HG03565 (cell line): ENCODE results near the gene SUPT4H1.

Source experiments
- ATAC-seq: cut with Tn5 transposase; IDR thresholded peaks from one replicate; pipeline ENCODE4 v1.9.1; 2021; ENCODE audit warnings: mild to moderate bottlenecking, moderate library complexity; ENCODE audit not compliant: unreplicated experiment

Gene SUPT4H1

DNA sequence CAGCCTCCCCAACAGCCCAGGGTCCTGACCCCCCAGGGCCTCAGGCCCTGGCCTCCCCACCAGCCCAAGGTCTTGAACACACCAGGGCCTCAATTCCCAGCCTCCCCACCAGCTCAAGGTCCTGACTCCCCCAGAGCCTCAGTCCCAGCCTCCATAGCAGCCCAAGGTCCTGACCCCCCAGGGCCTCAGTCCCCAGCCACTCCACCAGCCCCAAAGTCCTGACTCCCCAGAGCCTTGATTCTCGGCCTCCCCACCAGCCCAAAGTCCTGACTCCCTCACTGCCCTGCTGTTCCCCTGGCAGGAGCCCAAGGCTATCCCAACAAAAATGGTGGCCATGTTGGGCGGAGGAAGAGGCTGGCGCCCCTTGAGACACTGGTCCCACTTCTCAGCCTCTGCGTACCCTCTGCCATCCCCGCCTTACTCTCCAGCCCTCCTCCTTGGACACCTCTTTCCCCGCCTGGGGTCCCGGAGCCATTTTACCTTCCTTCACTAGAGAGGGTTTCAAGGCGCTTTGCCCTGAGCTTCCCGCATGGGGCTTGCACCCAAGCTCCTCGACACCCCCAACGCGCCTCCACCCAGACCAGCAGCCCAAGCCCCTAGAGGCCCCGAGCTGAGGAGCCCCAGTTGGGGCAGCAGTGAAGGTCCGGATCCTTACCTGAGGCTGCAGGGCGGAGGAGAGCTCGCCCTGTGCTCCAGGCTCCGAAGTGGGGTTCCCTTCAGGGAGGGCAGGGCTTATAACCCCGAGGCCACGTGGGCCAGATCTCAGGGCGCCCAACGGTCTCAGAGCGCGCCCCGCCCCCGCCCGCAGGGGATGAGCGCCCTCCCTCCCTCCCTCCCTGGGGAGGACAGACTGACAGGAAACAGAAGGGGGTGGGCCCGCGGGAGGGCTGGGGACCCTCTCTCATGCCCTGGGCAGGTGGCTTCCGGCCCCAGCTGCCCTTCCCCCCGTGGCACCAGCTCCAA, 19.9 kb downstream of the SUPT4H1 start:
- ATAC-seq = no peak

DNA sequence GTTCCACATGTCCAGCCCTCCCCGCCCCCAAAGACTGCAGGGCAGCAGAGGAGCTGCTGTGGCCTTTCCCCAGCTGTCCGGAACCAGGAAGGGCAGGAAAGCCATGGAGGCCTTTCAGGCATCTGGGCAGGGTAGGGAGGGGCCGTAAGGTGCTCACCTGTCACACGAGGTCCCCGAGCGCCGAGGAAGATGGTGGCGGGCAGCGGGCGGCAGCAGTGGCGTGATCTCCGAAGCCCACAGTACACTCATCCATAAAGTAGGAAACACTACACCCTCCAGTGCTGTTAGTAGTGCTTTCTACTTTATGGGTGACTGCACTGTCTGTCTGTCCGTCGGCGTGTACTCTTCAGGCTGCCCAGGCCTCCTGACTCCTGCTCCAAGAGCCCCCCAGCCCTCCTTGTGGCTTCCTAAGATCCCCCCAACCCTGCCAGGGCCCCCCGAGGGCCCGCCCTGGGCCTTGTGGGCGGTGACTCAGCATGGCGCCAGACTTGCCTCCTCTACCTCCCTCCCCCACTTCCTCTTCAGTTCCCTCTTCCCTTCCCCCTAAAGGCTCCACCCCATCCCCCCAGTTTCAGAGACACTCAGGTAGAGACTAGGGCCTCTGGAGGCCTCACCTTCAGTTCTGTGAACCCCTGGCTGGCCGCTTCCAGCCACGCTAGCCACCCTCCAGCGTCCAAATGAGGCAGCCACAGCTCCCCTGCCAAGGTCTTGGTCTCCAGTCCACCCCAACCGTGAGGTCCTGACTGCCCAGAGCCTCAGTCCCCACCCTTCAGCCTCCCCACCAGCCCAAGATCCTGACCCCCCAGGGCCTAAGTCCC, 20.8 kb downstream of the SUPT4H1 start:
- ATAC-seq = no peak

DNA sequence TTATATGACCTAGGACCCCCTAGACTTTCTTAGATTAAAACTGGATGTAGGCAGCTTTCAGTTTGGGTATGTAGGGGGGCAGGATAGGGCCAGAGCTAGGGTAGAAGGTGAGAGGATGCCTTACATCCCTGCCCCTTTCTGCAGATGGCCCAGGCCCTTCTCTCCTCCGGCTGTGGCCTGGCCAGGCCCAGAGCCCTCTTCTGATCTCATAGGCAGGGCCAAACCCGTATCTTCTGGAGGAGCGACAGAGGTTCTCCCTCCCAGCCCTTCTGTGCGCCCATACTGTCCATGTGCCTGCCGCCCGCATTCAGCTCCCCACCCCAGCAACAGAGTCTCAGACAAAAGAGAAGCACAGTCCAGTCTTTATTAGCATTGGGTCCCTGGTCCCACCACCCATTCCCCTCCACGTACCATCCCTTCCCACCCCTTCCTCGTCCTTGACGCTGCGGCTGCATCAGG, 21.4 kb downstream of the SUPT4H1 start:
- no peak for ATAC-seq

DNA sequence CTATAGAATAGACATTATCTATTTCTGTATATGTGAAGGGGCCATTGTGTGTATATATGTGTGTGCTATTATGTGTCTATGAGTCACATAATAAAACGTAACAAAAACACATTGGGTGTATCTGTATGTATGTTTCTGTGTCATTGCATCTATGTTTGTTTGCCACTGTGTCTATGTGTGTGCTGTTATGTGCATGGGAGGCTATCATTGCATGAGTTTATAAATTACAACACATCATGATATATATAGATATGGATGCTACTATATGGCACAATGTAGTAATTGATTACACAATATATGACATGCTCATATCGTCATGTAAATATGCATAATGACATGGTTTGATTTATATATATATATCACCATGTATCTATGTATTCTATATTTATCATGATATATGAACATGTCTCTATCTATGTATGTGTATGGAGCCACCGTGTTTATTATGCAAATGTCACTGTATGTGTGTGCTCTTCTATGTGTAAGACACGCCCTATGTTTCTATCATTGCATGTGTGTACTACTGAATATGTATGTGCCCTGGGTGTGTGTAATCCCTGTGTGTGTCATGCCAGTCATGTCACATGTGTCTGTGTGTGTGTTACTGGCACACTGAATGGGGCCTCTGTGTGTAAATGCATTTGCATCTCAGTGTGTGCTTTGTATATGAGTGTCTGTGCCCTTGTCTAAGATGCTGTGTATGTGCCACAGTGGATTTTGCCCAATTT, 22.0 kb downstream of the SUPT4H1 start:
- peak; percentile 21 for ATAC-seq

DNA sequence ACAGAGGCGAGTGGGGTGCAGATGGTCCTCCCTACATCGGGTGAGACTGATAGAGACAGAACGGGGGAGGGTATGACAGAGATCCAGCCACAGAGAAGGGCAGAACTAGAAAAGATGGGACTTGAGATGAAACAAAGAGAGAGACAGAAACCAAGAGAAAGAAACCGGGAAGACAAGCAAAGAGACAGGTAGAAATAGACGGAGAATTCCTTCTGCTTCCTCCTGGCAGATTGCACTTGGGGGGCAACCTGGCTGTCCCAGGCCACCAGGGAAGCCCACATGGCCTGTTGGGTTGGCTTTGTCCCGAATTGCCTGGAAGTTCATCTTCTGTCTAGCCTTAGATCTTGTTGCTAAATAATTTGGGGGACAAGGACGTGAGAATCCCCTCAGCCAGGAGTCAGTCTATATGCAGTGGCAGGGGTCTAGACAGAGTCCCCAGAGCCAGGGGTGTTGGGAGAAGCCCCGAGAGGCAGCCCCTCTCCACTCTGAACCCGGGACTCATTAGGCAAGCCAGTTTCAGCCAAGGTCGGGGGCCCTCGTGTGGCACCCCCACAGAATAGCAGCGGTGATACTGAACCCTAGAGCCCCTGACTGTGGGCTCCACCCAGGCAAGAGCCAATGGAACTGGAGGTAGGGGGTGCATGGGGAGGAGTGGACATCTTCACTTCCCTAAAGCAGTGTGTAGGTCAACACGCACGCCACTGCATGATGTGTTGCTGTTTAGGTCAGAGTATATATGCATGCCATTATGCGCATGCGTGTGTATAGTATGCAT, 22.8 kb downstream of the SUPT4H1 start:
- peak; percentile 39 for ATAC-seq

DNA sequence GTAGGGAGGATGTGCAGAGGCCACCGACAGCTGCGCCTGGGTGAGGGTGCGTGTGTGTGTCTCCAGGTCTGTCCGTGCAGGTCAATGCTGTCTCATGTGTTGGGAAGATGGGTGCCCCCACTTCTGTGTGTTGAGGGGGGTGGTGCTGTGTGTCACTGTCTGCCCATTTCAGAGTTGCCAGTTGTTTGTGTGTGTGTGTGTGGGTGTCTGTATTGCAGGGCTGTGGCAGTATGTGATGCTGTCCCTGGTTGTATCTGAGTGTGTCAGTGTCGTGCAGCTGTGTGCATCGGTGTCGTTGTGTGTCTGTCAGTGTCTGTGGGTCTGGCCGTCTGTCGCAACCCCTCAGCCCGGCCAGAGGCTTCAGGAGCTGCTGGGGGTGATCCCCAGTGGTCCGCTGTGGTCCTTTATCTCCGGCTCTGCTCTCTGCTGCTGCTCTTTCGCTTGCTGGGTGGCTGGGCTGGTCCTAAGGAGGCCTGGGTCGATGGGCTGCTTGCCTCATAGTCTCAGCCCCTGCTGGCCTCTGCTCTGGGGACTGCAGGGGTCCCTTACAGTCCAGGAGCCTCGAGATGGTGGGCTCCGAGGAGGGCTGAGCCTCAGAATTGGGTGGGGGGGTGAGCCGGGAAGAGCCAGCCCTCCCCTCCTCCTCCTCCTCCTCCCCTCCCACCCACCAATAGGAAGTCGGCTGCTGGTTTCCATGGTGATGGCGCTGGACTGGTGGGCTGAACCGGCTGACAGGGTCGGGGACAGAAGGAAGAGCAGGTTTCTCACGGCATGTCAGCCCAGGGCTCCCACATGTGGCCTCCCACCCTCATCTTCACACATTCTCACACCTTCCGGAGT, 23.6 kb downstream of the SUPT4H1 start, which contains the start of gene TSPOAP1:
Gene TSPOAP1 (minus strand): TSS at position 601 of the 840 bp plus-strand sequence. CDS start 875 bp downstream, outside the sequence.
- ATAC-seq = no peak

DNA sequence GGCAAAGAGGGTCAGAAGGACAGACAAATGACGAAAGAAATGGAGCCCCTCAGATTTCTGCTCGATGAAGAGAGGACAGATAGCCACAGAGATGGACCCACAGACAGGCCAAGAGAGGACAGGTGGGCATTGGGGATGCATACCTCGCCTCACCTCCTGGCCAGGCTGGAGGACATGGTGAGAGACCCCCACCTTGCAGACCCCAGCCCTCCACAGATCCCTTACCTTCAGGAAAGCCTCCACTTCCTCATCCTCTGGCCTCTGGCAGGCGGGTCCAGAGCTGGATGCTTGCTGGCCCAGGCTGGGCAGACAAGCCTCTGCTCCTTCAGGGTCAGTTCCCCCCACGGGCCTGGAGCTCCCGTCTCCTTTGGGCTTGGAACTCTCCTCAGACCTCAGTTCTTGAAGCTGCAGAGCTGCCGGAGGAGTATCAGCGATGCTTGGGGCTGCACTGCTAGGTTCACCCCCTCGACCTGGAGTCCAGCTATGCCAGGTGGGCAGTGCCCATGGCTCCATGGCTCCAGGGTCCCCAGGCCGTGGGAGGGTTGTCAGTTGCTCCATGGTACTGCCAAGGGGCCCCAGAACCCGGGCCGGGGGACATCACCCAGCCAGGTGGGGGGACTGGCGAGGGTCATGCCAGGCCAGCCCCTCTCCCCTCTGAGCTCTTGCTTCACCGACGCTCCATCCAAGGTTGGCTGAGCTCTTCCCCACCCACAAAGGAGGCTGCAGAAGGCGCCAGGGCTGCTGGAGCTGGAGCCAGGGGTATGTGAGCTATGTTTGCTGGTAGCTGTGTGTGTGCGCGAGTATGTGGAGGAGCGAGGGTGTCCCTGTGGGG, 24.4 kb downstream of the SUPT4H1 start:
- no peak for ATAC-seq

DNA sequence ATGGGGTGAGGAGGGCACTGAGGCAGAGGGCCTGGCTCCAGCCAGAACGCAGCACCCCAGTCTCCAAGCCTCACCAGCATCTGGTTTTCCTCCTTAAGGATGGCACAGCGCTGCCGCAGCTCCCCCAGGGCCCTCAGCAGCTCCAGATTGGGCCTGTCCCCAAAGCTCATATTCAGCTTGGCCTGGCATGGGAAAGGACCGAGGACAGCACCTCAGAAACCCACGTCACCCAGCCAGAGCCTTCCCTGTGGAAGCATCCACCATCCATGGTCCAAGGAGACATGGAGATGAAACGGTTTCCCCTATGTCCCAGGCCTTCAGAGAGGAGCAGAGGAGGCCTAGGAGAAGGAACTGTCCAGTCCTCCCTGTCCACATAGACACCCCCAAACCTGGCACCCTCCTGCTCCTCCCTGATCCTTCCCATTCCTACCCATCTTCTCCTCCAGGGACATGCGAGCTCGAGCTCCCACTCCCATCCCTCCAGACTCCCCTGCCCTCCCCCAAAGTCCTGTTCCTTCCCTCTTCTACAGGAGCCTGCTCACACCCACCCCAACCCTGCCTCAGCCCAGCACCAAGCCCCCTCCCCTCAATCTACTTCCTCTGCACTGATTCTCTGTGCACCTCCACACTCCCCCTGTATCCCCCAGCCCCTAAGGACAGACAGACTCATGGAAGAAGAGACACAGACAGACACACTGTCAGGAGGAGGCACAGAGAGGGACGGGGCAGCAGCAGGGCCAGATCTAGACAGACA, 25.2 kb downstream of the SUPT4H1 start:
- no peak for ATAC-seq

DNA sequence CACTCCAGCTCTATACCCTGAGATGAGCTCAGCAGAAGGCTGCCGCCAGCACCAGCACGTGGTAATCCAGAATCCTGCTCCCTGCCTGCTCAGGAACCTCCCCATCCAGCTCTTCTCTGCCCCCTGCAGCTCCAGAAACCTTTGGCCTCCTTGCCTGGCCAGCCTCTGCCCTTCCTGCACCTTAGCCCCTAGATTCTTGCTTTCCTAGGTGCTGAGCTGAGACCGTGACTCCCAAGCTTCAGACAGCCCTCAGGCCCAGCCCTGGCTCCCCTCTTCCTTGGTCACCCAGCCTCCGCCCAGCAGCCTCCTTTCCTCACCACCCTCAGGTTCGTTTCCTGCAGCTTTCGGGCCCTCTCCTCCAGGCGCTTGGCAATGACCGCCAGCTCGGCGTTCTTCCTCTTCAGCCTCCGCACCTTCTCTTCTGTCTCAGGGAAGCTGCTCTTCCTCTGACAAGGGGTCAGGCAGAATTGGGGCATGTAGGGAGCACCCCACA, 26.0 kb downstream of the SUPT4H1 start:
- no peak for ATAC-seq

DNA sequence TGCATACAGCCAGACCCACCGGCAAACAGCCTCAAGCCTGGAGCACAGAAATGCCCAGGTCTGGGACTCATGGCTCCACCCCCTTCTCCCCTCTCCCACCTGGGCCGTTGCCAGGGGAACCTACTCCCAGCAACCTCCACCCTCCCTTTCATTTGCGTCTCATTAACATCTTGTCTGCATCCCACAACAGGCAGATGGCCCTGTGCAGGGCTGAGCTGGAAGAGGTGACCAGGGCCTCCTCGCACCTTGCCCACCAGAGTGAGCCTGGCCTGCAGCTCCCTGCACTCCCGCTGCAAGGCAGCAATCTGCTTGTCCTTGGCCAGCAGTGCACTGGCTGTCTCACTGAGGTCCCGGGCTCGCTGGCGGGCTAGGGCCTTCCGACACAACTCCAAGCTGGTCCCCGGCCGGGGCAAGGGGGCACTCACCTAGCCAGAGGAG, 26.7 kb downstream of the SUPT4H1 start:
- ATAC-seq = no peak

DNA sequence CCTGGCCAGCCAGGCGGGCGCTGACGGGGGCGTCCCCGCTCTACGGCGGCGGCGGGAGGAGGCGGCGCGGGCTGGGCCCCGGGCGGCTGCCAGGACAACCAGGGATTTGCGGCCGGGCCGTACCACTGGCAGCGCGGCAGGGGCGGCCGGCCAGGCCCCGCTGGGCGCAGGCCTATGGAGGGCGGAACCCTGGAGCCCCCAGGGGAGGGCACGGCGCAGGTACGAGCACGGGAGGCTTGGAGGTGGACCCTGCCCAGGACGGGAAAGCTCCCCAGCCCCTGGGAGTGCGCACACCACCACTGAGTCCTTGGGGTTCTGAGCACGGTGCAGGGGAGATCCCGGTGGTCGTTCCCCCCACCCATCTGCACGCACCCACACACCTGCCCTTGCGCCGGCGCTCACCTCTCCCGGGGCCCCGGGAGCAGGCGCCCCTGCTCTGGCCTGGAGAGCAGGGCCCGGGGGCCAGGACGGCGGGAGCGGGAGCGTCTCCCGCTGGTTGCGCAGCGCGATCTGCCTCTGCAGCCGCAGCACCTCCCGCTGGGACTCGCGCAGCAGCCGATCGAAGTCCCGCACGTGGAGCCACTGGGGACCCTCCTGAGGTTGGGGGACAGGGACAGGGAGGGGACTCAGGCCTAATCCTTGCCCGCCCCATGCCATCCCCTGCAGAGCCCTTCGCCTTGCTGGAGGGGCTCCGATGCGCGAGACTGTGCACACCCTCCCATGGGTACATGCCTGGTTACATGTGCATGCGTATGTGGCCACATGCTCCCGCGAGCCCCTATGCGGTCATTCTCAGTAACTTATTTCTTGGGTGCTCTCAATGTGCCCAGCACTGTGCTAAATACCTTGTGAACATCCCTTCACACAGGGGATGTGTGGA, 27.4 kb downstream of the SUPT4H1 start:
- no peak for ATAC-seq

DNA sequence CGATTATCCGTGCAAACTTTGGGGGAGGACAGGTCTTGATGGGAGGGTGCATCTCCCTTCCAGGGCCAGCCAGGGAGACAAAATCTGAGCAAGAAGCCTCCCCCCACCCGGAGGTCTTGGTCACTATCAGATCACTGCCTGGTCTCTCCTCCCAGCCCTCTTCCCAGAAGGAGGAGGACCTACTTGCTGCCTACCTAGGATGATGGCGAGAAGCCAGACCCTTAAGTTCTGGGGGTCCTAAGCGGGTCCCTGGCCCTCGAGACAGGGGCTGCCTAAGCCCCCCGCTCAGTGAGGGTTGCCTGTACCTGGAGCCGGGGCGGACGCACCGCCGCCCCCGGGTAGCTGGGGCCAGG, 28.0 kb downstream of the SUPT4H1 start:
- no peak for ATAC-seq

DNA sequence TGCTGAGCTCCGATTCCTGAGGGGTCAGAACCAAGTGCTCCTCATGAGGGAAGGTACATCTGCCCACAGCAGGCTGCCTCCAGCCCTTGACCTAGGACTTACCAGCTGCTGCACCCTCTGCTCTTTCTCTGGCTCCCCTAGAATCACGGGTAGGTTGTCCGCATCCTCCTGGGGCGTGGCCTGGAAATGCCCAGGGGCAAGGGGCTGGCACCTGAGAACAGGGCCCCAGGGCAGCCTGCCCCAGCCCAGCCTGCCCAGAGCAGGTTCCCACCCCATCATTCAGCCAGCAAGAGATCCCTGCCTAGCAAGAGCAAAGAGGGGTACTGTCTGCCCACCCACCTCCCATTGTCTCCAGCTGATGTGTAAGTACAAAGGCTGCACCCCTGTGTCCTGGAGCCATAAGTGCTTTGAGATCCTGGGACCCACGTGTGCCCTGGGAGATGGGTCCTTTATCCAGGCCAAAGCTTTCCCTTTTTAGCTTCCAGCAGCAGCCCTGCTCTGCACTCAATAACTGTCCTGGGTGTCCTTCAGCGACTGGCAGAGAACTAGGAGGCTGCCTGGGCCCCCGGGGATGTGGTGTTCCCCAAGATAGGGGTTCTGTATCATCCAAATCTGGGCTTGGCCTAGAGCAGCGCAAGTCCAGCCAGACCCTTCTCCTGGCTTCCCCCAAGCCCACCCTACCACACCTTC, 28.5 kb downstream of the SUPT4H1 start:
- ATAC-seq = no peak

DNA sequence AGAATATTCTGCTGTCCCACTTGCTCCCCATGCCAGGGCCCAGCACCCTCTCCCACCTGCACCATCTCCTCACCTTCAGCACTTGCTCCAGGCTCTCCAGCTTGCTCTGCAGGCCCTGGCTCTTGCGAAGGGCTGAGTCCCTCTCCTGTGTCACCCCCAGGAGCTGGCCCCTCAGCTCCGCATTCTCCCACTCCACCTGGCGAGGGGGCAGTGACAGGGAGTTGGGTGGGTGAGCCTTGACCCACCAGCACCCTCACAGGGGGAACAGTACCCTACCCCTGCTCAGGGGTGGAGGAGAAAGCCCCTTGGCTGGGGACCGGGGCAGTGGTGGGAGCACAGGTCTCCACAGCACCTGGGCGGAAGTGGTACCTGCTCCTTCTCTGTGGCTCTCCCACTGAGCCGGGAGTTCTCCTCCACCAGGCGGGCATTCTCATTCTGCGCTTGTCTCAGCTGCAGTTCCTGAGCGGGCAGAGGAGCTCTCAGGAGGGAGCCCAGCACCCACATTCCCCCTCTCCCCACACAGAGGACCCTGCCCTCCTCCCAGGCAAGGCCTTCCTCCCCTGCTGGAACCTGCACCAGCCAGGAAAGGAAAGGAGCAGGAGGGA, 29.3 kb downstream of the SUPT4H1 start:
- ATAC-seq = no peak
